ENCODE measurements around the gene ORM2. TPM values are rescaled to one million over a fixed set of nuclear protein-coding genes. Genes with fewer than 3 reads are reported as not detected.

ORM2 gene
- total RNA-seq, 2 donors from 2014 or later = not detected

- 89 to 91% methylated on average over 3 to 4 of the region's 4 CpGs for WGBS, 2 donors
- Histone ChIP-seq H3K27ac (no peak overlapping the region), H3K4me3 (no peak overlapping the region), H3K27me3 (no peaks in the 10 kb centered on the region), H3K4me1 (no peaks in the 10 kb centered on the region), H3K36me3 (replicated peaks in 1 of 2; ENCODE audit: insufficient read depth in 1 of 2, low read depth in 2 of 2) (no peaks in the 10 kb centered on the region), H3K9me3 (no peaks in the 10 kb centered on the region)
- intact Hi-C loops (cut with DNase I) = no loop called here
- TF ChIP-seq CTCF (IDR thresholded peaks at IDR 0.05) = no peak
- no peak for TF ChIP-seq POLR2A (IDR thresholded peaks at IDR 0.05)
- ATAC-seq (no peak), DNase-seq (peak in 2 of 4 donors; percentile 1 to 7)
These were observed 29.4 kb upstream of the ORM2 start for GRCh38 chr9:114300153-114300845.

GRCh38 chr9:114300846-114301797 lies 28.5 kb upstream of the ORM2 start:
- peak in 2 of 4 donors; percentile 1 to 5 for DNase-seq
- WGBS, 2 donors = 87 to 90% methylated on average over 24 to 30 of the region's 31 CpGs
- Histone ChIP-seq H3K27me3 (no peaks in the 10 kb centered on the region), H3K27ac (no peak overlapping the region), H3K9me3 (no peaks in the 10 kb centered on the region), H3K36me3 (replicated peaks in 1 of 2; ENCODE audit: insufficient read depth in 1 of 2, low read depth in 2 of 2) (no peaks in the 10 kb centered on the region), H3K4me3 (no peak overlapping the region), H3K4me1 (no peaks in the 10 kb centered on the region)
- TF ChIP-seq POLR2A (IDR thresholded peaks at IDR 0.05) (no peak), CTCF (IDR thresholded peaks at IDR 0.05) (no peak)
- ATAC-seq = no peak
- intact Hi-C loops (cut with DNase I) = no loop called here

GRCh38 chr9:114301798-114302565 lies 27.7 kb upstream of the ORM2 start:
- no peak for TF ChIP-seq CTCF (IDR thresholded peaks at IDR 0.05)
- no peak for TF ChIP-seq POLR2A (IDR thresholded peaks at IDR 0.05)
- no peak for ATAC-seq
- Histone ChIP-seq H3K27me3 (no peaks in the 10 kb centered on the region), H3K4me1 (no peaks in the 10 kb centered on the region), H3K4me3 (no peak overlapping the region), H3K27ac (no peak overlapping the region), H3K9me3 (no peaks in the 10 kb centered on the region), H3K36me3 (replicated peaks in 1 of 2; ENCODE audit: insufficient read depth in 1 of 2, low read depth in 2 of 2) (no peaks in the 10 kb centered on the region)
- 84 to 86% methylated on average over 9 to 15 of the region's 15 CpGs for WGBS, 2 donors
- DNase-seq = peak in 2 of 4 donors; percentile 1 to 6
- intact Hi-C loops (cut with DNase I) = no loop called here

- DNase-seq (peak in 1 of 4 donors; percentile 4), ATAC-seq (no peak)
- intact Hi-C loops (cut with DNase I) = no loop called here
- 79 to 88% methylated on average over 6 of the region's 6 CpGs for WGBS, 2 donors
- no peak overlapping the region for H3K4me3 ChIP-seq
- TF ChIP-seq POLR2A (IDR thresholded peaks at IDR 0.05) = no peak
- no peak for TF ChIP-seq CTCF (IDR thresholded peaks at IDR 0.05)
- H3K4me1 ChIP-seq = no peaks in the 10 kb centered on the region
- no peak overlapping the region for H3K27ac ChIP-seq
- no peaks in the 10 kb centered on the region for H3K9me3 ChIP-seq
- H3K36me3 ChIP-seq (replicated peaks in 1 of 2; ENCODE audit: insufficient read depth in 1 of 2, low read depth in 2 of 2) = no peaks in the 10 kb centered on the region
- H3K27me3 ChIP-seq = no peaks in the 10 kb centered on the region
These were observed 26.9 kb upstream of the ORM2 start for GRCh38 chr9:114302727-114303126.
